T-helper 1 cell treated with Interleukin-12 subunit alpha and Interleukin-12 subunit beta and Interleukin-4 antibody, amounts not matched to agents 30 ng/mL and 1 ng/mL, for 36 hours (primary cell): ENCODE results near the gene NCOA5. TPM values are rescaled to one million over a fixed set of nuclear protein-coding genes. Genes with fewer than 3 reads are reported as not detected.

Experiments
- intact Hi-C: fragments of 100-400 bp; cut with micrococcal nuclease; formaldehyde crosslinking; loops from one replicate; pipeline ENCODE4 v1.15.1; 2024
- total RNA-seq: library from RNA; stranded (reverse); gene quantifications from 2 replicates; pipeline ENCODE4 v1.2.3, GENCODE V29; 2022

Gene NCOA5
- total RNA-seq, 1 donor from 2014 or later = 40.2 TPM

GRCh38 chr20:46021361-46022359 lies 68.1 kb downstream of the NCOA5 start:
- intact Hi-C loops = loop anchor here (1.0 to 5.0 kb wide), 7 partner anchors 49 to 385 kb away; partner anchors contain the start of genes CD40, ELMO2 and ZNF335

DNA sequence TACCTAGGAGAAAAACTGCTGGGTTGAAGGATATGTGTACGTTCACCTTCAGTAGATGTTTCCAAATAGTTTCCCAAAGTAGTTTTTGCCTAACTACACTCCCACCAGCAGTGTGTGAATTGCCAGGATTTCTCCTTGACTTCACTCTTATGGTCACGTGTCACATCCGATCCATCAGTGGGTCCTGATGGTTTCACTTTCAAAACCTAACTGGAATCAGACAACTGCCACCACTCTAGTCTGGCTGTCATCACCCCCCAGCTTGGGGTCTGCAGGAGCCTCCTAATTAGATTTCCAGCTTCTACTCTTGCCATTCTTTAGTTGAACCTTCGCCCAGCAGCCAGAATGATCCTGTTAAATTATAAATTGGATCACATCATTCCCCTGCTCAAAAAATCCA lies 69.2 kb downstream of the NCOA5 start:
- intact Hi-C loops = loop anchor here (5.0 kb wide), 2 partner anchors 83 to 342 kb away; no protein-coding TSS in a partner anchor

DNA sequence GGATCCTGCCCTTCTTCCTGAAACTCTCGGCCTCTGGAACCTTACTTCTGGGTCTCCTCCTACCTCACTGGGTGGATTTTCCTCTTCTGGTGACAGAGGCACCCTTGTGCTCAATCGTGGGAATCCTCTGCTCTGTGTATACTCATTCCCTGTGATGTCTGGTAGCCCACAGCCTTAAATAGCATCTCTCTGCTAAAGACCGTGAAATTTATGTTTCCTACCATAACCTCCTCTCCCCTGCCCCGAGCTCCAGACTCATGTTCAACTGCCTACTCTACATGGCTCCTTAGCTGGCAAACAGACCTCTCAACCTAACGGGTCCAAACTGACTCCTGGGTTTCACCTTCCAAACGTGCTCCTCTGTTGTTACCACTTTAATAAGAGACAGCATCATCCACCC lies 71.2 kb downstream of the NCOA5 start:
- intact Hi-C loops = no loop called here

DNA sequence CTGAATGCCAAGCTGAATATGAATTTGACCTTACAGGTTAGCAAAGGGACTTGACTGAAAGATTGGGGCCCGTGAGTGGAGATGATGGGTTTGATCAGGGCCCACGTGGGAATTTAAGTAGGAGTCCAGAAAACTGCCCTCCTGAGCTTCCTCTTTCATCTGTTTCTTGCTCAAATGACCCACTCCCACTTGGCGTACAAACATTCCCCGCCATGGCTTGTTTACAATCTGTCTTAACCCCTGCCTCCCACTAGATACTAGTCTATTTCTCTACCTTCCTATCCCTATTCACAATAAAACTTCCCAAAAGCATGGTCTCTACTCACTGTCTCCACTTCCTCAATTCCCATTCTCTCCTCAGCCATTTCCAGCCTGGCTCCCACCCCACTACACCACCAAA lies 71.7 kb downstream of the NCOA5 start:
- intact Hi-C loops = no loop called here

DNA sequence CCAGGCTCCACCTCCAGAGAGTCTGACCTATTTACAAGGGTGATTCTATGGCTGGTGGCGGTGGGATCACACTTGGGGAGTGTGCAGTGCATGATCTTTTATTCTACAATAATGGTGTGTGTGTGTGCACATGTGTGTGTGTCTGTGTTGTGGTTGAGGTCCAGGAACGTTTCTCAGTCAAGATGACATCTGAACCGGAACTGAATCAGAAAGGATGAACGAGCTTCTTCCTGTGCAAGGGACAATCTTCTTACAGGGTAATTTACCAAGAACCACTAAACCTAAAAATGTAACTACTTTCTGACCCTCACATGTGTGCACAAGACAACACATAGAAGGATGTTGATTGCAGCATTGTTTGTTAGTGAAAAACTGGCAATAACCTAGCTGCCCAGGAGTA lies 72.5 kb downstream of the NCOA5 start:
- intact Hi-C loops = no loop called here

DNA sequence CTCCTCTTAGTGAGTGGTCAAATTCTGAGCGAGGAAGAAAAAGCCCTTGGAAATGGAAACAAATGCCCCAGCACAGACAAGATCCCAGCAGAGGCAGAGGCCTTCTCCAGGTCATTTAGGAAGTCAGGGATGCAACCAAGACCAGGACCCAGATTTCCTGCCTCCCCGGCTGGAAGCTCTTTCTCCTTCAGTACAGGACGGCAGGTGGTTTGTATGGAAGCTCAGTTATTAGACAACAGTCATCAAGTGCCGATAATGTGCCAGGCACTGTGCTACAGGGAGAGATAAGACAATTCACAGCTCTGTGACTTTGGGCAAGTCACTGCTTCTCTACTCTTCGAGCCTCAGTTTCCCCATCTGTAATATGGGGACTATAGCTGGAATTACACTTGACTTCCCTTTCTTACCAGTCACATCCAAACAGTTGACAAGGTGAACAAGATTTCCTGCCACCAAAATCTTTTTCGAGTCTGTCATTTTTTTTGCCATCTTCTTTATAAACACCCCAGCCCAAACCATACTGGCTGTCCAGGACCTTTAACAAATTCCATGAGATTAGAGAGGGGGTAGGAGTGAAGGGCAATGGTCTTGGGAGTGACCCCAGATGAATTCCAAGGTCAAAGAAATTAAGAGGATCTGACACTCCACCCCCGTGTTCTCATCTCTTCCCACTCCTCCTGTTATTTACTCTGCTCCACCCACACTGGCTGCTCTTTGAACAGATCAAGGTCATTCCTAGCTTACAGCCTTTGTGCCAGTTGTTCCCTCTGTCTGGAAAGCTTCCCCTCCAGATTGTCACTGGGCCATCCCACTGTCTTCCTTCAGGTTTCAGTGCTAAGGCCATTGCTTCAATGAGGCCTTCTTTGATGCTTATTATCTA lies 75.0 kb downstream of the NCOA5 start:
- intact Hi-C loops = loop anchor here (1.0 to 5.0 kb wide), 4 partner anchors 72 to 978 kb away; no protein-coding TSS in a partner anchor

GRCh38 chr20:46013829-46014516 lies 75.8 kb downstream of the NCOA5 start:
- intact Hi-C loops = loop anchor here (1.0 to 5.0 kb wide), 10 partner anchors 15 to 978 kb away; partner anchors contain the start of genes DNTTIP1, UBE2C and WFDC3

GRCh38 chr20:46013322-46013828 lies 76.4 kb downstream of the NCOA5 start:
- intact Hi-C loops = loop anchor here (1.0 to 5.0 kb wide), 7 partner anchors 15 to 979 kb away; partner anchors contain the start of genes DNTTIP1, UBE2C and WFDC3

DNA sequence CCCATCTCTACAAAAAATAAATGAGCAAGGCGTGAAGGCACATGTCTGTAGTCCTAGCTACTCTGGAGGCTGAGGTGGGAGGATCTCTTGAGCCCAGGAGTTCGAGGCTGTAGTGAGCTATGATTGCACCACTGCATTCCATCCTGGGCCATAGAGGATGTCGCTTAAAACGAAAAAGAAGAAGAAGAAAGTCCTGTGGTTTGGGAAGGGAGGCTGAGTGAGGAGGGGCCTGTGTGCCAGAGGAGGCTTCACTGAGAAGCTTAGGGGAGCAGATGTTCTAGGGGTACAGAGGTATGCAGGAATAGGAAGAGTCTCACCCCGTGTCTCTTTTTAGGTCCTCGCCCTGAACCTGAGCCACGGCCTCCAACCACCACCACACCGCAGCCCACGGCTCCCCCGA lies 76.8 kb downstream of the NCOA5 start:
- intact Hi-C loops = loop anchor here (1.0 to 5.0 kb wide), 7 partner anchors 14 to 979 kb away; partner anchors contain the start of genes DNTTIP1, UBE2C and WFDC3

DNA sequence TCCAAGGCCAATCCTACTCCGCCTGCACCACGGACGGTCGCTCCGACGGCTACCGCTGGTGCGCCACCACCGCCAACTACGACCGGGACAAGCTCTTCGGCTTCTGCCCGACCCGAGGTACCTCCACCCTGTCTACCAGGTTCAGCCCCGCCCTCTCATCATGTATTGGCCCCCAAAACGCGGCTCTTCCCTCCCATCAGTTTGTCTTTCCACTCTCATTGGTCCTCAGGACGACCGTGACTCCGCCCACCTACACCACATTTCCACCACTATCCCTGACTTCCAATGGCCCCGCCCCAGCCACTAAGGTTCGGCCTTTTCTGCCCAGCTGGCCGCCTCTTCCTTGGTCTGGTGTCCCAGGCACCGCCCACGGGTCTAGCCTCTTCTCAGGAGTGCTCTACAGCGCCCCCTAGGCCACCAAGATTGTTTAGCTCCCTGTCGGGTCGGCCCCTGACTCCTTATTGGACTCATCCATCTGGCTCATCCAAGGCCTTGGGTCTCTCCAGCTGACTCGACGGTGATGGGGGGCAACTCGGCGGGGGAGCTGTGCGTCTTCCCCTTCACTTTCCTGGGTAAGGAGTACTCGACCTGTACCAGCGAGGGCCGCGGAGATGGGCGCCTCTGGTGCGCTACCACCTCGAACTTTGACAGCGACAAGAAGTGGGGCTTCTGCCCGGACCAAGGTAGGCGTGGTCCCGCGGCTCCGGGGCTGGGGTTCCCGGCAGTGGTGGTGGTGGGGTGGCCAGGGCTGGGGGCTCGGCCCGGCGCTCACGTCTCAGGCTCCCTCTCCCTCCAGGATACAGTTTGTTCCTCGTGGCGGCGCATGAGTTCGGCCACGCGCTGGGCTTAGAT lies 77.9 kb downstream of the NCOA5 start:
- intact Hi-C loops = loop anchor here (2.0 to 5.0 kb wide), 6 partner anchors 13 to 980 kb away; partner anchors contain the start of genes DNTTIP1, UBE2C and WFDC3

Other genes with a start within 250 kb of the NCOA5 start
- 33.9 TPM in 2 replicates for gene ACOT8, start 232.6 kb downstream of the NCOA5 start, total RNA-seq
- gene ZSWIM3, start 232.3 kb downstream of the NCOA5 start, total RNA-seq = 6.4 and 7.4 TPM in 2 replicates
- gene ZSWIM1, start 208.7 kb downstream of the NCOA5 start, total RNA-seq = 6.1 and 6.6 TPM in 2 replicates
- gene SPATA25, start 202.3 kb downstream of the NCOA5 start, total RNA-seq = 0.49 and 0.76 TPM in 2 replicates
- 1.5 TPM in 2 replicates for gene NEURL2, start 198.8 kb downstream of the NCOA5 start, total RNA-seq
- 71.3 and 72.3 TPM in 2 replicates for gene CTSA, start 198.6 kb downstream of the NCOA5 start, total RNA-seq
- 0.49 and 0.88 TPM in 2 replicates for gene PLTP, start 177.8 kb downstream of the NCOA5 start, total RNA-seq
- gene PCIF1, start 155.3 kb downstream of the NCOA5 start, total RNA-seq = 42.8 and 42.9 TPM in 2 replicates
- 42.0 and 43.3 TPM in 2 replicates for gene ZNF335, start 117.8 kb downstream of the NCOA5 start, total RNA-seq
- gene MMP9, start 81.1 kb downstream of the NCOA5 start, total RNA-seq = 1.5 and 1.7 TPM in 2 replicates
- gene SLC12A5, start 60.7 kb downstream of the NCOA5 start, total RNA-seq = 0.49 and 0.88 TPM in 2 replicates
- gene CD40, start 28.4 kb upstream of the NCOA5 start, total RNA-seq = 1.7 and 3.2 TPM in 2 replicates
- gene CDH22, start 218.5 kb upstream of the NCOA5 start, total RNA-seq = not detected in 2 replicates